ENCODE measurements around the gene AP4M1.

AP4M1 gene

DNA sequence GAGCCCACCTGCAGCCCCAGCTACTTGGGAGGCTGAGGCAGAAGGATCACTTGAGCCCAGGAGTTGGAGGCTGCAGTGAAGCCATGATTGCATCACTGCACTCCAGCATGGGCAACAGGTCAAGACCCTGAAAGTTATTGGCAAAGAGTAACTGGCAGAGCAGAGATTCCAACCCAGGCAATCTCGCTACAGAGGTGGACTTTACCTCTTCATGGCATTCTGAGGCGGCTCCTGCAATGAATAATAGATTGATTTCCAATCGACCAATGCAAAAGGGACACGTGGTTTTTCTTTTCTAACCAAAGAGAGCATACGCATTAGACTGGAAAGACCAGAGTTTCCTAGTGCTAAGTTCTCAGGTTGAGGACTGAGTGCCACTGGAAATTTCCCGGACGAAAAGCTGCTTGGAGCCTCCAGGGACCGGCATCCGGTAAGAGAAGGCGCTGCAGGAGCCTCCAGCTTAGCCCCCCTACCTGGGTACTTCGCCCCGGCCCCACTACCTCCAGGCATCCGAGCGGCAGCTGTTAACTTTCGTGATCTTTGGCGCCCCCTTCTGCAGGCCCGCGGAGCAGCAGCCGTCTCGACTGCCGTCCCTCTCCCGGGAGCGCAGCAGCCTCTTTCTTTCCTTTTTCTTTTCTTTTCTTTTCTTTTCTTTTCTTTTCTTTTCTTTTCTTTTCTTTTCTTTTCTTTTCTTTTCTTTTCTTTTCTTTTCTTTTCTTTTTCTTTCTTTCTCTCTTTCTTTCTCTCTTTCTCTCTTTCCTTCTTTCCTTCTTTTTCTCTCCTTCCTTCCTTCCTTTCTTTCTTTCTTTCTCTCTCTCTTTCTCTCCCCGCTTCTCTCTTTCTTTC lies 29.4 kb downstream of the AP4M1 start:
- DNase-seq (ENCODE audit: low spot score), result peak; percentile 69

DNA sequence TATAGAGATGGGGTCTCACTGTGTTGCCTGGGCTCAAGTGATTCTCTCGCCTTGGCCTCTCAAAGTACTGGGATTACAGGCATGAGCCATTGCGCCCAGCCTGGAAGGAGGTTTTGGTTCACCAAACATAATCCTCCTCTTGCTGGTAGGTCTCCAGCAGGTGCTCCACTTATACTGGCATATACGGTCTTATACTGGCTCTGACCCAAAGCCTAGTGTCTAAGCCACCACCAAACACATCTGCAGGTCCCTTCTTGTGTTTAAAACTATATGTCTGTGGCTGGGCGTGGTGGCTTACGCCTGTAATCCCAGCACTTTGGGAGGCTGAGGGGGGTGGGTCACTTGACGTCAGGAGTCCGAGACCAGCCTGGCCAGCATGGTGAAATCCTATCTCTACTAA lies 30.7 kb downstream of the AP4M1 start:
- no peak for DNase-seq (ENCODE audit: low spot score)

- peak; percentile 79 for DNase-seq (ENCODE audit: low spot score)
Observed at GRCh38 chr7:100132697-100133151, 31.3 kb downstream of the AP4M1 start.

GRCh38 chr7:100137851-100138760 lies 36.7 kb downstream of the AP4M1 start:
- no peak for DNase-seq (ENCODE audit: low spot score)

- DNase-seq (ENCODE audit: low spot score), result no peak
Observed at GRCh38 chr7:100141555-100141949, 40.1 kb downstream of the AP4M1 start.

DNA sequence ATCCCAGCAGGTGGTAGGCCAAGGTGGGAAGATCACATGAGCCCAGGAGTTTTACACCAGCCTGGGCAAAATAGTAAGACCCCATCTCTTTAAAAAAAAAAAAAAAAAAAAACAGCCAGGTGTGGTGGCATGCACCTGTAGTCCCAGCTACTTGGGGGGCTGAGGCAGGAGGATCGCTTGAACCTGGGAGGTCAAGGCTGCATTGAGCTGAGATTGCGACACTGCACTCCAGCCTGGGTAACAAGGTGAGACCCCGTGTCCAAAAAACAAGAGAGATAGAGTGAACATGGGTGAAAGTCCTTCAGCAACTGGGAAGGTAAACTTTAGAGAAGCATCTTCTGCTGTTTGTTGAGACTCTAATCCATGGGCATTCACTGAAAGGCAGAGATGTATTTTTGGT lies 41.0 kb downstream of the AP4M1 start:
- no peak for DNase-seq (ENCODE audit: low spot score)

GRCh38 chr7:100146350-100146749 lies 44.9 kb downstream of the AP4M1 start:
- peak; percentile 51 for DNase-seq (ENCODE audit: low spot score)

GRCh38 chr7:100147278-100147677 lies 45.8 kb downstream of the AP4M1 start:
- DNase-seq (ENCODE audit: low spot score), result no peak

DNA sequence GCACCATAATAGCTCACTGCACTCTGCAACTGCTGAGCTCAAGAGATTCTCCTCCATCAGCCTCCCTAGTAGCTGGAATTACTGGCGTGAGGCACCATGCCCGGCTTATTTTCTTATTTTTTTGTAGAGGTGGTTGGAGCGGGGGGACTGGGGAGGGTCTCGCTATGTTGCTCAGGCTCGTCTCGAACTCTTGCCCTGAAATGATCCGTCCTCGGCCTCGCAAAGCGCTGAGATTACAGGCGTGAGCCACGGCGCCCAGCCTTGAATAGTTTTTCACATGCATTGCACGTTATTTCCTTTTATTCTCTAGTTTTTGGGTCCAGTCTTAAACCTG lies 46.7 kb downstream of the AP4M1 start:
- DNase-seq (ENCODE audit: low spot score), result no peak

- DNase-seq (ENCODE audit: low spot score), result peak; percentile 99
Observed at GRCh38 chr7:100148559-100149328, 47.3 kb downstream of the AP4M1 start, which contains the start of gene LAMTOR4. LAMTOR4 (plus strand) TSS chr7:100148918; CDS start chr7:100148973, 55 bp downstream.

GRCh38 chr7:100152404-100152803 lies 51.0 kb downstream of the AP4M1 start:
- DNase-seq (ENCODE audit: low spot score), result no peak

DNA sequence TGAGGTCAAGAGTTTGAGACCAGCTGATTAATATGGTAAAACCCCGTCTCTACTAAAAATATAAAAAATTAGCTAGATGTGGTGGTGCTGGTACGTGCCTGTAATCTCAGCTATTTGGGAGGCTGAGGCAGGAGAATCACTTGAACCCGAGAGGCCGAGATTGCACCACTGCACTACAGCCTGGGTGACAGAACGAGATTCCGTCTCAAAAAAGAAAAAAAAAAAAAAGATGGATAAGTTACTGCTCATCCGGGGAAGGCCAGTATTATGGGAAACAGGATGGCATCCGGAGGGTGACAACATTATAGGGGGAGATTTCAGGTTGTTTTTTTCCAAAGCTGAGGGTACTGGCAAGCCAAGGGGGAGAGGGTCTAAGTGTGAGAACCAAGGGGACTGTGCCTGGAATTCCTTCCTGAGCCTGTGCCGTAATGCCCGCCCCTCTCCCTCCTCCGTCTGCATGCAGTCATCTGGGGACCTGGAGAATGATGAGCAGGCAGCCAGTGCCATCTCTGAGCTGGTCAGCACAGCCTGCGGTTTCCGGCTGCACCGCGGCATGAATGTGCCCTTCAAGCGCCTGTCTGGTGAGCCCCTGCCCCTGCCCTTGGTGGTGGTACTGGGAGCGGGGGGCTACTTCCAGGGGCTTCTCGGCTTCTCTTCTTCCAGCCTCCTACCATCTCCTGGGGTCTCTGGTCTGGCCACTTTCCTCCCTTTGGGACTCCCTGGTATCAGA lies 51.7 kb downstream of the AP4M1 start:
- no peak for DNase-seq (ENCODE audit: low spot score)

- DNase-seq (ENCODE audit: low spot score), result no peak
Observed at GRCh38 chr7:100153708-100154535, 52.5 kb downstream of the AP4M1 start.

- no peak for DNase-seq (ENCODE audit: low spot score)
Observed at GRCh38 chr7:100154651-100155491, 53.4 kb downstream of the AP4M1 start.

DNA sequence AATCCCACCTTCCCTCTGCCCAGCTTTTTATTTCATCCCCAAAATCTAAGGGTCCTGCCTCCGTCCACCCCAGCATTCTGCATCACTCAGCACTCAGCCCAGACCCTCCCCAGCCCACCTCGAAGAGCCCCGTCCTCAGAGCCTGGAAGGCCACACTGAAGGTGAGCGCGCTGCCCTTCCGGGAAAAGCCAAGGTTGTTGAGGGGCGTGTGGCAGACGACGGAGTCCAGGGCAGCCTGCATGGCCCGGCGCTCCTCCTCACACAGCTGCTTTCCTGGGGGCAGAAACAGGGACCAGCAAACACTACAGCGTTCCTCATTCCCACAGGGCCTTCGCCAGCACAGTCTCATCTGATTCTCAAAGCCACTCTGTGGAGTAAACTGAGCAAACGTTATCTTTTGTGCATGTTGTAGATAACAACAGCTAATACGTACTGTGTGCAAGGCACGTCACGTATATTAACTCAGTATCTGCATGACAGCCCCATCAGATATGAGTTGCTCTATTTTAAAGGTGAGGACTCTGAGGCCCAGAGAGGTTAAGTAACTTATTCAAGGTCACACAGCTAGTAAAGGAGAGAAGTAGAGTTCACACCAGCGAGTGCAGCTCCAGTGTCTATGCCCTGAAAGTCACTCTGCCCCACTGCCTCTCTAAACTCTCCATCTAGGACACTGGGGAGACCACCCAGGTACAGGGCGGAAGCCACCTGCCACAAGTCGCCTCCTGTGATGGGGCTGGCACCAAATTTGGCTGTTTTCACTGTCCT lies 54.3 kb downstream of the AP4M1 start:
- DNase-seq (ENCODE audit: low spot score), result no peak

DNA sequence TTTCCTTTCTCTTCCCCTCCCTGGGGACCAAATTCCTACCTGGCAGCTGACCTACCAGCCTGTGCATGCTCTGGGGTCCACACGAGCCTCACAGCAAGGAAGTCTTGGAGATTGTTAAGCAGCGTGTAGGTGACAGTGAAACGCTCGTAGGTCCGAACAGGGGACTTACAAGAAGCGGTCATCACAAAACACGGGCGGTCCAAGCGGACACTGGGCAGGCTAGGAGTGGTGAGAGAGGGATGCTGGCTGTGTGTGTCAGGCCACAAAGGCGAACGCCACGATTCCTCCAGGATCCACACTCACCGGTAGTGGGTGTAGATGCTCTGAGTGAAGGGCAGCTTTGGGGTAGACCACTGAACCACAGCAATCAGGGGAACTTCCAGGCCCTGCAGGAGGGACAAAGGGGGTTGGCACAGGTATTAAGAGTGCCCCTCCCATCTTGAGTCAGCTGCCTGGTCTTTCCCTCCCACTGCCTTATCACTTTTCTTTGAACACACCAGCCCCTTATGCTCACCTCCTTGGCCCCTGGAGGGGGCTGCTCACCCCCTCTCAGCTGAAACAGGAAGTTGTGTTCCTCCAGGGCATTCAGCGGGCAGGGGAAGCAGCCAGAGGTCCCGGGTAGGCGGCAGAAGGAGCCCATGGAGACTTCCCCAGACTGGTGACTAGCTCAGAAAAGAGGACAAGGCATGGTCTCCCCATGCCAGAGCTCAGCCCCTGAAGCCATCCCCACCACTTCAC lies 55.1 kb downstream of the AP4M1 start:
- no peak for DNase-seq (ENCODE audit: low spot score)

GRCh38 chr7:100157069-100157333 lies 55.6 kb downstream of the AP4M1 start:
- no peak for DNase-seq (ENCODE audit: low spot score)

All from AG08395 (cell line).